OCI-LY7 (cell line): Measurements from ENCODE around the gene CPSF3. TPM values are rescaled to one million over a fixed set of nuclear protein-coding genes. Genes with fewer than 3 reads are reported as not detected.

Experiments used
- BruUV-seq: library from RNA; stranded (reverse); fragments of 400-500 nt; replicated peaks from 2 replicates; lab custom pipeline; 2021; lab: Mats Ljungman, UMichigan
- CTCF ChIA-PET: fragments of 300-600 bp; sonication (Branson Sonifier 250); formaldehyde crosslinking; loops from one replicate; lab custom pipeline; 2022; ENCODE audit warnings: antibody characterized with exemption; ENCODE audit not compliant: unreplicated experiment; lab: Charles Lee
- POLR2A ChIA-PET: fragments of 300-600 bp; sonication (Branson Sonifier 250); formaldehyde crosslinking; loops from one replicate; lab custom pipeline; 2022; ENCODE audit warnings: antibody characterized with exemption; lab: Charles Lee
- DNase-seq: peaks from one replicate; pipeline ENCODE4 v3.0.0-alpha.2; 2015; ENCODE audit warnings: low spot score
- H2AFZ ChIP-seq: fragments of 200-600 bp; sonication (generic), shearing (Covaris generic); 2 replicates; pipeline ENCODE4 v1.6.1; 2014; ENCODE audit warnings: mild to moderate bottlenecking, antibody characterized with exemption, low read length, moderate library complexity
- H3K27ac ChIP-seq: fragments of 200-600 bp; sonication (generic); 2 replicates; pipeline ENCODE4 v1.5.1; 2014; ENCODE audit warnings: mixed run types, low read depth, mild to moderate bottlenecking, moderate library complexity, low read length, inconsistent platforms; ENCODE audit not compliant: poor library complexity, severe bottlenecking
- H3K36me3 ChIP-seq: fragments of 200-600 bp; sonication (generic); 2 replicates; pipeline ENCODE4 v1.6.1; 2014; ENCODE audit warnings: mild to moderate bottlenecking, antibody characterized with exemption, low read length, moderate library complexity, mixed read lengths; ENCODE audit not compliant: insufficient read depth
- H3K4me1 ChIP-seq: fragments of 200-600 bp; sonication (generic); 2 replicates; pipeline ENCODE4 v1.5.1; 2014; ENCODE audit warnings: mild to moderate bottlenecking, low read length; ENCODE audit not compliant: insufficient read depth, poor library complexity, severe bottlenecking
- H3K4me2 ChIP-seq: fragments of 200-600 bp; sonication (generic); 2 replicates; pipeline ENCODE4 v1.6.1; 2014; ENCODE audit warnings: mild to moderate bottlenecking, low read length
- H3K4me3 ChIP-seq: fragments of 200-600 bp; sonication (generic); 2 replicates; pipeline ENCODE4 v1.5.1; 2014; ENCODE audit warnings: mild to moderate bottlenecking, low read depth, low read length; ENCODE audit not compliant: poor library complexity, severe bottlenecking
- H3K79me2 ChIP-seq: fragments of 200-600 bp; sonication (generic); 2 replicates; pipeline ENCODE4 v1.6.1; 2016; ENCODE audit warnings: low read depth, mild to moderate bottlenecking, low read length, moderate library complexity, mixed read lengths; ENCODE audit not compliant: insufficient read depth
- H3K9me2 ChIP-seq: fragments of 200-600 bp; sonication (generic); 2 replicates; pipeline ENCODE4 v1.6.1; 2016; ENCODE audit warnings: mild to moderate bottlenecking, low read length, mixed read lengths; ENCODE audit not compliant: insufficient read depth
- H3K9me3 ChIP-seq: fragments of 200-600 bp; sonication (generic); 2 replicates; pipeline ENCODE4 v1.6.1; 2014; ENCODE audit warnings: mild to moderate bottlenecking, mixed run types, low read length, mixed read lengths
- H4K20me1 ChIP-seq: fragments of 200-600 bp; sonication (generic); 2 replicates; pipeline ENCODE4 v1.6.1; 2014; ENCODE audit warnings: mild to moderate bottlenecking, antibody characterized with exemption, low read length, moderate library complexity, mixed read lengths; ENCODE audit not compliant: insufficient read depth
- CTCF ChIP-seq: fragments of 200-600 bp; sonication (generic); conservative IDR thresholded peaks from 2 replicates; pipeline ENCODE4 v1.5.1; 2014; ENCODE audit warnings: mild to moderate bottlenecking, antibody characterized with exemption, low read length, moderate library complexity, mixed read lengths
- EZH2phosphoT487 ChIP-seq: fragments of 200-600 bp; sonication (generic); IDR thresholded peaks from 2 replicates; pipeline ENCODE4 v1.6.1; 2018; ENCODE audit warnings: low read depth, borderline replicate concordance, mild to moderate bottlenecking, mixed run types, antibody characterized with exemption, low read length, moderate library complexity, mixed read lengths
- intact Hi-C: fragments of 100-400 bp; cut with micrococcal nuclease; formaldehyde crosslinking; loops from one replicate; pipeline ENCODE4 v1.10.0; 2022; ENCODE audit not compliant: unreplicated experiment
- total RNA-seq, 2 experiments: library from RNA; depleted of rRNA in 1 of 2; stranded (reverse); fragments of >200 nt in 1 of 2; shearing (Covaris generic) in 1 of 2; gene quantifications; 2 replicates each; pipeline ENCODE4 v1.2.3, GENCODE V29; 2014 to 2022

CPSF3 gene
- total RNA-seq, 2 experiments from 2014 or later: 54.5 to 88.3 TPM

DNA sequence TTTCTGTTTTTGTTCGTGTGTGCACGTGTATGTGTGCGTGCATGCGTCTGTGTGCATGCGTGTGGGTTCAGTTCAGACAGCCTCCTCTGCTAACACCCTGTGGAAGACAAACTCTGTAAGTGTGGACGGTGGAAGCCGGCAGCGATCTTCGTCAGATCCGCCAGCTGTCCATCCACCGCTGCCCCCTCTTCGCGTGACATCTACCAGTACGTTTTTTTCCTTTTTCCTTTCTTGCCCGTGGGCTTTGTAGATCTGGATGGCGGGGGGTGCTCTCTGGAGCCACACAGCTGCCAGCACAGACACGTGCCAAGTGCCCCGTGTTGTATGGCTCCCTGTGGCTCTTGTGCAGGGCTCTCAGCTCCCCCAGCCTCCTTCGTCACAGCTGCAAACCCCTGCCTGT, 32.5 kb upstream of the CPSF3 start:
- CTCF ChIA-PET: no interaction called here
- POLR2A ChIA-PET: no interaction called here
- H3K4me1 ChIP-seq: no peaks in the 10 kb centered on the region
- no peaks in the 10 kb centered on the region for H3K9me2 ChIP-seq
- H4K20me1 ChIP-seq: no peaks in the 10 kb centered on the region
- no peak for DNase-seq
- no peak overlapping the region for H3K4me3 ChIP-seq
- H3K27ac ChIP-seq: no peak overlapping the region
- intact Hi-C loops: no loop called here
- no peaks in the 10 kb centered on the region for H3K9me3 ChIP-seq
- no peaks in the 10 kb centered on the region for H3K36me3 ChIP-seq
- no peaks in the 10 kb centered on the region for H3K79me2 ChIP-seq
- H3K4me2 ChIP-seq: no peak overlapping the region
- no TSS peak for BruUV-seq
- TF ChIP-seq EZH2phosphoT487: no peak
- TF ChIP-seq CTCF: no peak
- H2AFZ ChIP-seq: no peak overlapping the region

DNA sequence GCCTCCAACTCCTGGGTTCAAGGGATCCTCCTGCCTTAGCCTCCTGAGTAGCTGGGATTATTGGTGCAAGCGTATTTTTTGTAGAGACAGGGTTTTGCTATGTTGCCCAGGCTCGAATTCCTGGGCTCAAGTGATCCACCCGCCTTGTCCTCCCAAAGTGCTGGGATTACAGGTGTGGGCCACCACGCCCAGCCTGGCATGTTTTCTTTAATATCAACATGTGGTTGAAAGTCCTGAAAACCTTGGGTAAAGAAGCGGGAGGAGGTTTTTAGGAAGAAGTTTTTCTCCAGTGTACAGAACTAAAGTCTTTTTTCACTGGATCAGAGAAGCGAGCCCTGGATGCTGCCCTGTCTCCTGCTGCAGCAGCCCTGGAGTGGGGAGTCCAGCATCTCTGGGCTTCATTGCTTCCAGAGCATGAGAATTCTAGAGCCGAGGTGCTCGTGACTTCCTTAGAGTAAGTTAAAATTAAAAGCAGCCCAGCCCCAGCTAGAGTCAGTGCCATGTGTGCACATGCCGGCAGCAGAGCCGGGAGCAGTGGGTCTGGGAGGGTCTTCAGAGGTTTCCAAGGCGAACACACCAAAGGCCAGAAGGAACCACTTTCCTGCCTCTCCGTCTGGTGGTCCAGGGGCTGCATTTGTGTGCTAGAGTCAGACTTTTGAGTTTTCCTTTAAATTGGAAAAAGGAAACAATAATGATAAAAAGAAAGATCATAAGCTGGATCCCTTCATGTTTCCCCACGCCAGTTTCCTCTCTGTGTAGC, 31.3 kb upstream of the CPSF3 start:
- Histone ChIP-seq H3K4me3 (no peak overlapping the region), H3K4me2 (no peak overlapping the region), H2AFZ (no peak overlapping the region), H3K27ac (no peak overlapping the region), H3K36me3 (no peaks in the 10 kb centered on the region), H3K9me2 (no peaks in the 10 kb centered on the region), H3K9me3 (no peaks in the 10 kb centered on the region), H3K4me1 (no peaks in the 10 kb centered on the region), H4K20me1 (no peaks in the 10 kb centered on the region), H3K79me2 (no peaks in the 10 kb centered on the region)
- BruUV-seq: no TSS peak
- CTCF ChIA-PET: interaction anchor here (0.6 kb wide), 1 partner anchor 19 kb away, joined by 3 read pairs; no protein-coding TSS in a partner anchor
- intact Hi-C loops: no loop called here
- DNase-seq: no peak
- no peak for TF ChIP-seq CTCF
- no peak for TF ChIP-seq EZH2phosphoT487
- POLR2A ChIA-PET: no interaction called here
